Ascending aorta (tissue), 2 donors: ENCODE measurements around the gene NAT16. TPM values are rescaled to one million over a fixed set of nuclear protein-coding genes. Genes with fewer than 3 reads are reported as not detected.

Experiments
- DNase-seq, 2 donors: peaks; one replicate each; pipeline ENCODE4 v3.0.0-alpha.2; 2019; ENCODE audit warnings: low spot score in 2 of 2
- H3K27ac ChIP-seq, 2 donors: fragments of 200-600 bp; sonication (generic); one replicate each; pipeline ENCODE4 v1.5.1; 2016 to 2017; ENCODE audit warnings: mild to moderate bottlenecking in 1 of 2
- H3K27me3 ChIP-seq: fragments of 200-600 bp; sonication (generic); one replicate; pipeline ENCODE4 v1.5.1; 2017
- H3K36me3 ChIP-seq, 2 donors: fragments of 200-600 bp; sonication (generic); one replicate each; pipeline ENCODE4 v1.5.1; 2016
- H3K4me1 ChIP-seq, 2 donors: fragments of 200-600 bp; sonication (generic); one replicate each; pipeline ENCODE4 v1.5.1; 2016 to 2017; ENCODE audit warnings: mild to moderate bottlenecking in 1 of 2
- H3K4me3 ChIP-seq, 2 donors: fragments of 200-600 bp; sonication (generic); one replicate each; pipeline ENCODE4 v1.5.1; 2016 to 2017; ENCODE audit warnings: mild to moderate bottlenecking in 1 of 2
- H3K9me3 ChIP-seq, 2 donors: fragments of 200-600 bp; sonication (generic); one replicate each; pipeline ENCODE4 v1.5.1; 2016
- CTCF ChIP-seq, 3 experiments: fragments of 200-600 bp in 2 of 3; fragments of 450-650 bp in 1 of 3; sonication (generic) in 2 of 3; IDR thresholded peaks; one replicate each; pipeline ENCODE4 v1.5.1; 2016 to 2019; ENCODE audit warnings: antibody characterized with exemption in 3 of 3, mild to moderate bottlenecking in 1 of 3, moderate library complexity in 1 of 3
- intact Hi-C: fragments of 100-400 bp; cut with DNase I; formaldehyde crosslinking; loops from one replicate; pipeline ENCODE4 v1.15.1; 2023
- total RNA-seq: library from RNA; depleted of rRNA; stranded (reverse); fragments of >200 nt; gene quantifications from one replicate; pipeline ENCODE4 v1.1.0, GENCODE V29; 2016

NAT16 gene
- total RNA-seq, 1 donor from 2014 or later, result not detected

GRCh38 chr7:101195884-101196283, 15.8 kb upstream of the NAT16 start:
- Histone ChIP-seq H3K4me1 (no peaks in the 10 kb centered on the region), H3K27ac (no peak overlapping the region), H3K4me3 (no peak overlapping the region), H3K36me3 (no peaks in the 10 kb centered on the region), H3K9me3 (no peaks in the 10 kb centered on the region), H3K27me3 (no peaks in the 10 kb centered on the region)
- TF ChIP-seq CTCF (IDR thresholded peaks at IDR 0.05), result no peak
- intact Hi-C loops, result no loop called here
- no peak for DNase-seq

GRCh38 chr7:101189109-101189508, 9.0 kb upstream of the NAT16 start:
- Histone ChIP-seq H3K4me3 (no peak overlapping the region), H3K9me3 (no peaks in the 10 kb centered on the region), H3K27ac (no peak overlapping the region), H3K36me3 (no peaks in the 10 kb centered on the region), H3K4me1 (no peaks in the 10 kb centered on the region), H3K27me3 (no peaks in the 10 kb centered on the region)
- intact Hi-C loops, result no loop called here
- no peak for TF ChIP-seq CTCF (IDR thresholded peaks at IDR 0.05)
- no peak for DNase-seq

- Histone ChIP-seq H3K36me3 (no peaks in the 10 kb centered on the region), H3K27ac (no peak overlapping the region), H3K27me3 (no peaks in the 10 kb centered on the region), H3K4me1 (no peaks in the 10 kb centered on the region), H3K4me3 (no peak overlapping the region), H3K9me3 (no peaks in the 10 kb centered on the region)
- no peak for TF ChIP-seq CTCF (IDR thresholded peaks at IDR 0.05)
- intact Hi-C loops, result no loop called here
- DNase-seq, result no peak
Measured at GRCh38 chr7:101186844-101187428, 6.8 kb upstream of the NAT16 start.

- no peaks in the 10 kb centered on the region for H3K36me3 ChIP-seq
- TF ChIP-seq CTCF (IDR thresholded peaks at IDR 0.05), result no peak
- H3K9me3 ChIP-seq, result no peaks in the 10 kb centered on the region
- no peak overlapping the region for H3K4me3 ChIP-seq
- H3K27me3 ChIP-seq, result no peaks in the 10 kb centered on the region
- intact Hi-C loops, result no loop called here
- no peak for DNase-seq
- H3K27ac ChIP-seq, result no peak overlapping the region
- H3K4me1 ChIP-seq, result no peaks in the 10 kb centered on the region
Measured at GRCh38 chr7:101186194-101186593, 6.1 kb upstream of the NAT16 start.

GRCh38 chr7:101185258-101185839, 5.3 kb upstream of the NAT16 start:
- DNase-seq, result no peak
- intact Hi-C loops, result no loop called here
- Histone ChIP-seq H3K4me3 (no peak overlapping the region), H3K27me3 (peaks cover 1% of the 10 kb centered on the region), H3K4me1 (no peaks in the 10 kb centered on the region), H3K9me3 (no peaks in the 10 kb centered on the region), H3K27ac (no peak overlapping the region), H3K36me3 (no peaks in the 10 kb centered on the region)
- no peak for TF ChIP-seq CTCF (IDR thresholded peaks at IDR 0.05)
